Pancreas (tissue), 10 donors: ENCODE results near the gene JPH3. TPM values are rescaled to one million over a fixed set of nuclear protein-coding genes. Genes with fewer than 3 reads are reported as not detected.

Source experiments
- ATAC-seq, 4 donors: fragments of 200-7000 bp; cut with Tn5 transposase; one replicate each; pipeline versions ENCODE4 v1.8.0 to v1.9.1; 2020; ENCODE audit warnings: mild to moderate bottlenecking in 4 of 4, moderate library complexity in 4 of 4
- DNase-seq, 6 donors: peaks; one replicate each; pipeline ENCODE4 v3.0.0-alpha.2; 2020
- FAIRE-seq: peaks from 2 replicates; lab custom pipeline; 2012; peaks lifted over from hg19 to GRCh38; lab: Jason Lieb, UNC
- H3K27ac ChIP-seq, 4 donors: fragments of 200-600 bp; sonication (generic); 1 replicate in 3 of 4; 2 replicates in 1 of 4; pipeline versions ENCODE4 v1.5.0 to v1.8.0; 2020
- H3K27me3 ChIP-seq, 4 donors: fragments of 200-600 bp; one replicate each; pipeline ENCODE4 v1.8.0; 2021
- H3K36me3 ChIP-seq, 3 donors: fragments of 200-600 bp; sonication (generic) in 1 of 3; one replicate each; pipeline versions ENCODE4 v1.5.0 to v1.8.0; 2020 to 2021
- H3K4me1 ChIP-seq, 3 donors: fragments of 200-600 bp; one replicate each; pipeline ENCODE4 v1.8.0; 2021
- H3K4me3 ChIP-seq, 4 donors: fragments of 200-600 bp; sonication (generic) in 2 of 4; one replicate each; pipeline versions ENCODE4 v1.5.0 to v1.8.0; 2020 to 2021
- H3K9me3 ChIP-seq, 4 donors: fragments of 200-600 bp; one replicate each; pipeline ENCODE4 v1.8.0; 2021
- CTCF ChIP-seq, 4 donors: fragments of 200-600 bp; sonication (generic) in 3 of 4; IDR thresholded peaks; one replicate each; pipeline versions ENCODE4 v1.5.0 to v1.8.0; 2021; ENCODE audit warnings: antibody characterized with exemption in 4 of 4
- WGBS, 2 donors: extraction: QIAGEN DNeasy Blood & Tissue Kit; methylation state at CpG; one replicate each; pipeline ENCODE4 v1.1.7; 2013; 5-methylcytosine and 5-hydroxymethylcytosine counted together
- intact Hi-C, 3 donors: fragments of 100-400 bp; cut with DNase I; formaldehyde crosslinking; loops; one replicate each; pipeline versions ENCODE4 v1.11.1 to v1.14.2; 2022
- polyA plus RNA-seq, 2 donors: library from polyadenylated mRNA; stranded (reverse); fragments of 200-250 nt; gene quantifications; one replicate each; pipeline ENCODE4 v1.2.3, GENCODE V29; 2013
- total RNA-seq, 6 donors: library from RNA; stranded (reverse); fragmentation: NEBNext Ultra II Directional in 4 of 6; extraction: Animal tissue kit (Norgen Biotek cat#: 25700) in 4 of 6; gene quantifications; one replicate each; pipeline versions ENCODE4 v1.2.1 to v1.2.4, GENCODE V29; 2021 to 2023
- donor health status: healthy with polysubstance abuse.
- donor health status: DM: no; HTN: no; CAD: no; lungs with moderate emphysema.
- donor health status: DM: no; HTN: no; CAD: no.
- donor health status: control.
- donor health status: control.
- donor health status: Bipolar disorder and iron deficiency.
- donor health status: DM: yes; HTN: yes; CAD: no.
- donor health status: DM: no; HTN: no; CAD: no.
- donor health status: DM: no; HTN: no; CAD: no.
- donor health status: DM: yes; HTN: yes; CAD: no.

Gene JPH3
- total and polyA plus RNA-seq, 8 donors: 0.09 to 1.9 (median 0.41) TPM

- Histone ChIP-seq H3K4me1 (no peaks in the 10 kb centered on the region), H3K36me3 (no peaks in the 10 kb centered on the region), H3K4me3 (no peak overlapping the region), H3K27ac (no peak overlapping the region), H3K27me3 (no peaks in the 10 kb centered on the region), H3K9me3 (no peaks in the 10 kb centered on the region)
- ATAC-seq (no peak), FAIRE-seq (no peak), DNase-seq (no peak)
- TF ChIP-seq CTCF (IDR thresholded peaks at IDR 0.05): no peak
- WGBS, 2 donors: 68 to 81% methylated on average over 19 of the region's 19 CpGs
- intact Hi-C loops: no loop called here
These were observed 83.1 kb downstream of the JPH3 start for GRCh38 chr16:87685405-87685755.

GRCh38 chr16:87685766-87686165 is 83.5 kb downstream of the JPH3 start:
- H3K27me3 ChIP-seq: no peaks in the 10 kb centered on the region
- no peak overlapping the region for H3K4me3 ChIP-seq
- intact Hi-C loops: no loop called here
- ATAC-seq (no peak), DNase-seq (no peak), FAIRE-seq (no peak)
- H3K36me3 ChIP-seq: no peaks in the 10 kb centered on the region
- no peak for TF ChIP-seq CTCF (IDR thresholded peaks at IDR 0.05)
- no peak overlapping the region for H3K27ac ChIP-seq
- H3K4me1 ChIP-seq: no peaks in the 10 kb centered on the region
- no peaks in the 10 kb centered on the region for H3K9me3 ChIP-seq
- WGBS, 2 donors: 53 to 70% methylated on average over 13 of the region's 13 CpGs

- WGBS, 2 donors: 50 to 64% methylated on average over 13 of the region's 13 CpGs
These were observed 84.4 kb downstream of the JPH3 start for GRCh38 chr16:87686697-87687096.

GRCh38 chr16:87687126-87687910 is 85.0 kb downstream of the JPH3 start:
- Histone ChIP-seq H3K4me1 (no peaks in the 10 kb centered on the region), H3K27me3 (no peaks in the 10 kb centered on the region), H3K9me3 (no peaks in the 10 kb centered on the region), H3K27ac (no peak overlapping the region), H3K36me3 (no peaks in the 10 kb centered on the region), H3K4me3 (no peak overlapping the region)
- FAIRE-seq (no peak), ATAC-seq (no peak), DNase-seq (no peak)
- WGBS, 2 donors: 48 to 58% methylated on average over 29 to 31 of the region's 31 CpGs
- no peak for TF ChIP-seq CTCF (IDR thresholded peaks at IDR 0.05)
- intact Hi-C loops: no loop called here

More at GRCh38 chr16:87686697-87687096, 84.4 kb downstream of the JPH3 start:
- H3K27ac ChIP-seq: no peak overlapping the region
- ATAC-seq: no peak
- intact Hi-C loops: no loop called here
- H3K36me3 ChIP-seq: no peaks in the 10 kb centered on the region
- H3K27me3 ChIP-seq: no peaks in the 10 kb centered on the region
- FAIRE-seq: no peak
- no peak overlapping the region for H3K4me3 ChIP-seq
- no peaks in the 10 kb centered on the region for H3K4me1 ChIP-seq
- no peak for DNase-seq
- TF ChIP-seq CTCF (IDR thresholded peaks at IDR 0.05): no peak
- no peaks in the 10 kb centered on the region for H3K9me3 ChIP-seq

GRCh38 chr16:87687998-87688529 is 85.8 kb downstream of the JPH3 start:
- Histone ChIP-seq H3K36me3 (no peaks in the 10 kb centered on the region), H3K4me1 (no peaks in the 10 kb centered on the region), H3K27ac (no peak overlapping the region), H3K27me3 (no peaks in the 10 kb centered on the region), H3K4me3 (no peak overlapping the region), H3K9me3 (no peaks in the 10 kb centered on the region)
- TF ChIP-seq CTCF (IDR thresholded peaks at IDR 0.05): no peak
- DNase-seq (no peak), FAIRE-seq (no peak), ATAC-seq (no peak)
- 64 to 72% methylated on average over 14 of the region's 14 CpGs for WGBS, 2 donors
- intact Hi-C loops: no loop called here
